ENCODE measurements around the gene NAPB. TPM values are rescaled to one million over a fixed set of nuclear protein-coding genes. Genes with fewer than 3 reads are reported as not detected.

The NAPB gene
- total and polyA plus RNA-seq, 2 experiments from 2014 or later, result 7.3 to 11.2 TPM

- H4K20me1 ChIP-seq (ENCODE audit: insufficient read depth, poor library complexity, severe bottlenecking), result peaks cover 20% of the 10 kb centered on the region
- H3K36me3 ChIP-seq (replicated peaks; ENCODE audit: insufficient read depth, low read depth), result no peaks in the 10 kb centered on the region
- TF ChIP-seq EZH2 (IDR thresholded peaks at IDR 0.05; ENCODE audit: borderline replicate concordance), result no peak
- TF ChIP-seq CTCF (IDR thresholded peaks at IDR 0.05; ENCODE audit: poor library complexity), result no peak
- TF ChIP-seq EZH2phosphoT487 (IDR thresholded peaks at IDR 0.05; ENCODE audit: low read depth, severe bottlenecking, unreplicated experiment), result no peak
- H3K9me3 ChIP-seq (ENCODE audit: low read depth), result no peaks in the 10 kb centered on the region
- peaks cover 47% of the 10 kb centered on the region for H3K79me2 ChIP-seq
- H3K4me3 ChIP-seq, result no peak overlapping the region
- H3K27ac ChIP-seq, result no peak overlapping the region
- WGBS (ENCODE audit: low lambda C conversion rate, missing lambda C conversion rate), result 93% methylated on average over 14 of the region's 14 CpGs
- H3K9me2 ChIP-seq (replicated peaks; ENCODE audit: insufficient read depth), result no peaks in the 10 kb centered on the region
- no peaks in the 10 kb centered on the region for H3K27me3 ChIP-seq
- H3K4me2 ChIP-seq, result no peak overlapping the region
- DNase-seq (ENCODE audit: low spot score), result no peak
- H2AFZ ChIP-seq, result no peak overlapping the region
- H3K4me1 ChIP-seq (ENCODE audit: insufficient read depth), result no peaks in the 10 kb centered on the region
Observed at GRCh38 chr20:23369072-23369823, 52.0 kb downstream of the NAPB start.

GRCh38 chr20:23368316-23369071, 52.8 kb downstream of the NAPB start:
- Histone ChIP-seq H3K4me3 (no peak overlapping the region), H3K9me3 (ENCODE audit: low read depth) (no peaks in the 10 kb centered on the region), H4K20me1 (ENCODE audit: insufficient read depth, poor library complexity, severe bottlenecking) (peaks cover 25% of the 10 kb centered on the region), H3K4me2 (no peak overlapping the region), H3K79me2 (peaks cover 54% of the 10 kb centered on the region), H2AFZ (no peak overlapping the region), H3K27ac (no peak overlapping the region), H3K4me1 (ENCODE audit: insufficient read depth) (peaks cover 3% of the 10 kb centered on the region), H3K27me3 (no peaks in the 10 kb centered on the region), H3K9me2 (replicated peaks; ENCODE audit: insufficient read depth) (no peaks in the 10 kb centered on the region), H3K36me3 (replicated peaks; ENCODE audit: insufficient read depth, low read depth) (no peaks in the 10 kb centered on the region)
- no peak for TF ChIP-seq EZH2 (IDR thresholded peaks at IDR 0.05; ENCODE audit: borderline replicate concordance)
- no peak for TF ChIP-seq CTCF (IDR thresholded peaks at IDR 0.05; ENCODE audit: poor library complexity)
- no peak for TF ChIP-seq EZH2phosphoT487 (IDR thresholded peaks at IDR 0.05; ENCODE audit: low read depth, severe bottlenecking, unreplicated experiment)
- 85% methylated on average over 2 of the region's 2 CpGs for WGBS (ENCODE audit: low lambda C conversion rate, missing lambda C conversion rate)
- DNase-seq (ENCODE audit: low spot score), result no peak

GRCh38 chr20:23367770-23368169, 53.5 kb downstream of the NAPB start:
- H2AFZ ChIP-seq, result no peak overlapping the region
- no peak for DNase-seq (ENCODE audit: low spot score)
- peaks cover 8% of the 10 kb centered on the region for H3K4me1 ChIP-seq (ENCODE audit: insufficient read depth)
- H3K79me2 ChIP-seq, result peaks cover 62% of the 10 kb centered on the region
- no peaks in the 10 kb centered on the region for H3K36me3 ChIP-seq (replicated peaks; ENCODE audit: insufficient read depth, low read depth)
- no peaks in the 10 kb centered on the region for H3K9me3 ChIP-seq (ENCODE audit: low read depth)
- no peak for TF ChIP-seq CTCF (IDR thresholded peaks at IDR 0.05; ENCODE audit: poor library complexity)
- TF ChIP-seq EZH2 (IDR thresholded peaks at IDR 0.05; ENCODE audit: borderline replicate concordance), result no peak
- no peak for TF ChIP-seq EZH2phosphoT487 (IDR thresholded peaks at IDR 0.05; ENCODE audit: low read depth, severe bottlenecking, unreplicated experiment)
- no peak overlapping the region for H3K27ac ChIP-seq
- H3K9me2 ChIP-seq (replicated peaks; ENCODE audit: insufficient read depth), result no peaks in the 10 kb centered on the region
- H4K20me1 ChIP-seq (ENCODE audit: insufficient read depth, poor library complexity, severe bottlenecking), result peaks cover 25% of the 10 kb centered on the region
- H3K27me3 ChIP-seq, result no peaks in the 10 kb centered on the region
- no peak overlapping the region for H3K4me2 ChIP-seq
- no peak overlapping the region for H3K4me3 ChIP-seq
